ENCODE results near the gene ROBO1. TPM values are rescaled to one million over a fixed set of nuclear protein-coding genes. Genes with fewer than 3 reads are reported as not detected.
A peak's percentile ranks its signal among the peaks of the same experiment; 100 is the strongest.

ROBO1 gene
- total and polyA plus RNA-seq, 9 donors = 26.2 to 77.2 (median 38.7) TPM

DNA sequence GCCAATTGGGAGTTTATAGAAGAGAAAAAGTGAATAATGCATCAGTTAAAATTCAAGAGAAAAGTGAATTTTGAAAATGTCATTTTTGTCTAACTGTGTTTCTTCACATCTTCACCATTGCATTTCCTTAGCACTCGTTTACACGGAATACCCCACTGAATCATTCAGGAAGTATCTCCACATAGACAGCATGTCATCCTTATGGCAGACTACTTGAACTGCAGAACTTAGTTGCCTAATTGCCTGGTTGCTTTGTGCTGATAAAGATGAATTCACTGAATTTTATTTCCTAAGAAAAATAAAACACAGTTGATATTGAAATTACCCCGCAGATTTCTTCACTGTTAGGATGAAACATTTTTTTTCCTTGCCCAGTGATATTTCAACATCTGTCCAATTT is 627.1 kb downstream of the ROBO1 start:
- H3K4me1 ChIP-seq (ENCODE audit: control insufficient read depth, insufficient read depth, low read length) = no peaks in the 10 kb centered on the region
- no CpG with 5 or more reads among the region's 3 CpGs for WGBS (ENCODE audit: insufficient coverage)
- DNase-seq = no peak
- H3K36me3 ChIP-seq (ENCODE audit: control insufficient read depth, insufficient read depth, low read length) = no peaks in the 10 kb centered on the region
- no peak overlapping the region for H3K4me3 ChIP-seq (ENCODE audit: low read length)
- H3K27me3 ChIP-seq (ENCODE audit: control insufficient read depth, insufficient read depth, low read length) = no peaks in the 10 kb centered on the region
- no peak overlapping the region for H3K27ac ChIP-seq (ENCODE audit: low read length)
- no peaks in the 10 kb centered on the region for H3K9me3 ChIP-seq (replicated peaks; ENCODE audit: control insufficient read depth, low read depth, low read length)

DNA sequence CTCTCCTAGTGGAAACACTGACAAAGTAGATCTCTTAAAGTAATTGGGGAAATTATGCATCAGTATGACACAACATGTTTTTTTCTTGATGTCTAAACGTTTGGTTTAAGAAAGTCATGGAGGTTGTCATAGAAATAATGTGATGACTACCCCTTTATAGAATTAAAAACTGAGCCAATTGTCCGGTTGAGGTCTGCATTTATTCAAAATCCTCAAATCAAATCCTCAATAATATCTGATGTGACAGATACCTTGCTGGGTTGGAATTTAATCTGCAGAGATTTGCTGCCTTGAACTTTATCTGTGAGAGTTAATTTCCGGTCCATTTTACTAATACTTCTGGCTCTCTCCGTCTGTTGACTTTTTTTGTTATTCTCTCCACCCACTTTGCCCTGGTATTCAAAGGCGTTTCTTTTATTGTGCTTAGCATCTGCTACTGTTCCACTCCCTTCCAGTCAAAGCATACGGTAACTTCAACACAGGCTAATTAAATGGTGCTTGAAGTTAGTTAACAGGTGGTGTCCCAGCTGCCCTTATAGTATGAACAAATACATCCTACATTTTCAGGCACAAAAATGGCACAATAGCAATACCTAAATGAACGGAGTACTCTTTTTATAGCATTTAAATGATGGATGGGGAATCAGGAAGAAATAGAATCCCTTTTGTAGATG is 628.3 kb downstream of the ROBO1 start:
- H3K27me3 ChIP-seq (ENCODE audit: control insufficient read depth, insufficient read depth, low read length) = no peaks in the 10 kb centered on the region
- H3K36me3 ChIP-seq (ENCODE audit: control insufficient read depth, insufficient read depth, low read length) = no peaks in the 10 kb centered on the region
- no CpG with 5 or more reads among the region's 7 CpGs for WGBS (ENCODE audit: insufficient coverage)
- no peak for DNase-seq
- H3K4me3 ChIP-seq (ENCODE audit: low read length) = no peak overlapping the region
- no peaks in the 10 kb centered on the region for H3K9me3 ChIP-seq (replicated peaks; ENCODE audit: control insufficient read depth, low read depth, low read length)
- H3K27ac ChIP-seq (ENCODE audit: low read length) = no peak overlapping the region
- H3K4me1 ChIP-seq (ENCODE audit: control insufficient read depth, insufficient read depth, low read length) = no peaks in the 10 kb centered on the region

DNA sequence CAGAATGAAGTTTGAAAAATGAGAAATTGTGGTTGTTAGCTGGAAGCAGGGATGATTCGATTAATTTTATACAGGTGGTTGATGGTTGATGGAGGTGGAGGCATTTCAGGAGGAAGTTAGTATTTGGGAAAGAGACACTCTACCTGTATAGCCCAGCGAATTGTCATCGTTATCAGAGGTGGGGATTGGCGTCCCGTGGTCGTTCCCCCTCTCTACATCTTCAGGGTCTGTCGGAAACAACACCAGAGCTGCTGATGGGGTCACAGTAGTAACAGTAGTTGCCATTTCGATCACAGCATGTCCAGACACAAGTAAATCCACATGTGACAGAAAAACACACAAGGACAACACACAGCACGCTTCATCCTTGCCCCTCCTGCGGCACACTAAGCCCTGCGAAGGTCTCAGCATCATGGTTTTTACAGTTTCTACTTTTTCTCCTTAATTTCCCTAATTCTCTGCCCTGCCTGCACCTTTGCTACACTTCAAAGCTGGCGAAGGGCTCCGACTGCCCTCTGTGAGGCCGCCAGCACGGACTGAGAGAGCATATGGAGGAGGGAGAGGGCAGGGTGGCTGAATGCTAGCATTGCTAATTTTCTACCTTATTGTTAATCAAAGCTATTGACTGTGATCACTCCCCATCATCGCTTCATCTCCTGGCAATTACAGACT is 642.3 kb downstream of the ROBO1 start:
- H3K4me3 ChIP-seq (ENCODE audit: low read length) = no peak overlapping the region
- no peaks in the 10 kb centered on the region for H3K36me3 ChIP-seq (ENCODE audit: control insufficient read depth, insufficient read depth, low read length)
- DNase-seq = no peak
- no peaks in the 10 kb centered on the region for H3K4me1 ChIP-seq (ENCODE audit: control insufficient read depth, insufficient read depth, low read length)
- 77% methylated on average over 10 of the region's 16 CpGs for WGBS (ENCODE audit: insufficient coverage)
- no peak overlapping the region for H3K27ac ChIP-seq (ENCODE audit: low read length)
- H3K9me3 ChIP-seq (replicated peaks; ENCODE audit: control insufficient read depth, low read depth, low read length) = no peaks in the 10 kb centered on the region
- no peaks in the 10 kb centered on the region for H3K27me3 ChIP-seq (ENCODE audit: control insufficient read depth, insufficient read depth, low read length)

DNA sequence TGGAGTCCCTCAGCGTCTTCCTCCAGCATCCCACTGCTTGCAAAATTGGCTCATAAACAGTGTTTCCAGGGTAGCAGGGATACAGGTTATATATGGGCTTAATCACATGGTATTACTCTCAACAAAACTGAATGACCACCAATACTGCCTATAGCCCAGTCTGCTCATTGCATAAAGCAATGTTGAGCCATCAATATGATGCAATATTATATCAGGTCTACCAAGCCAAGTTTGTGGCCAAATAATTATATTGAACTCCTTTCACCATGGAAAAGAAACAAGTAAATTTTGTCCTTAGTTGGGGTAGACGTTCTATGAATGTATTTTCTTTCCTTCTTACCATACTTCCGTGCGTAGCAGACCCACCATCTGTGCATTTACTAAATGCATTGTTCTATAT is 652.3 kb downstream of the ROBO1 start:
- whole genome bisulfite sequencing (ENCODE audit: insufficient coverage) = no CpG with 5 or more reads among the region's 4 CpGs
- Histone ChIP-seq H3K36me3 (ENCODE audit: control insufficient read depth, insufficient read depth, low read length) (no peaks in the 10 kb centered on the region), H3K9me3 (replicated peaks; ENCODE audit: control insufficient read depth, low read depth, low read length) (no peaks in the 10 kb centered on the region), H3K27me3 (ENCODE audit: control insufficient read depth, insufficient read depth, low read length) (no peaks in the 10 kb centered on the region), H3K4me1 (ENCODE audit: control insufficient read depth, insufficient read depth, low read length) (no peaks in the 10 kb centered on the region), H3K4me3 (ENCODE audit: low read length) (no peak overlapping the region), H3K27ac (ENCODE audit: low read length) (no peak overlapping the region)
- DNase-seq = no peak

DNA sequence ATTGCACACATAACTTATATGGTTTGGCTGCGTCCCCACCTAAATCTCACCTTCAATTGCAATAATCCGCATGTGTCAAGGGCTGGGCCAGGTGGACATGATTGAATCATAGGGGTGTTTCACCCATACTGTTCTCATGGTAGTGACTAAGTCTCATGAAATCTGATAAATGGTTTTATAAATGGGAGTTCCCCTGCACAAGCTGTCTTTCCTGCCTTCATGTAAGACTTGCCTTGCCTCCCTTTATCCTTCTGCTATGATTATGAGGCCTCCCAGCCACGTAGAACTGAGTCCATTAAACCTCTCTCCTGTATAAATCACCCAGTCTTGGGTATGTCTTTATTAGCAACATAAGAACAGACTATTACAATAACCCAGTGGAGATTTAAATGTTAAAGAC is 653.9 kb downstream of the ROBO1 start:
- Histone ChIP-seq H3K4me3 (ENCODE audit: low read length) (no peak overlapping the region), H3K36me3 (ENCODE audit: control insufficient read depth, insufficient read depth, low read length) (no peaks in the 10 kb centered on the region), H3K27me3 (ENCODE audit: control insufficient read depth, insufficient read depth, low read length) (no peaks in the 10 kb centered on the region), H3K4me1 (ENCODE audit: control insufficient read depth, insufficient read depth, low read length) (no peaks in the 10 kb centered on the region), H3K27ac (ENCODE audit: low read length) (no peak overlapping the region), H3K9me3 (replicated peaks; ENCODE audit: control insufficient read depth, low read depth, low read length) (no peaks in the 10 kb centered on the region)
- WGBS (ENCODE audit: insufficient coverage) = no CpG with 5 or more reads among the region's 3 CpGs
- no peak for DNase-seq

DNA sequence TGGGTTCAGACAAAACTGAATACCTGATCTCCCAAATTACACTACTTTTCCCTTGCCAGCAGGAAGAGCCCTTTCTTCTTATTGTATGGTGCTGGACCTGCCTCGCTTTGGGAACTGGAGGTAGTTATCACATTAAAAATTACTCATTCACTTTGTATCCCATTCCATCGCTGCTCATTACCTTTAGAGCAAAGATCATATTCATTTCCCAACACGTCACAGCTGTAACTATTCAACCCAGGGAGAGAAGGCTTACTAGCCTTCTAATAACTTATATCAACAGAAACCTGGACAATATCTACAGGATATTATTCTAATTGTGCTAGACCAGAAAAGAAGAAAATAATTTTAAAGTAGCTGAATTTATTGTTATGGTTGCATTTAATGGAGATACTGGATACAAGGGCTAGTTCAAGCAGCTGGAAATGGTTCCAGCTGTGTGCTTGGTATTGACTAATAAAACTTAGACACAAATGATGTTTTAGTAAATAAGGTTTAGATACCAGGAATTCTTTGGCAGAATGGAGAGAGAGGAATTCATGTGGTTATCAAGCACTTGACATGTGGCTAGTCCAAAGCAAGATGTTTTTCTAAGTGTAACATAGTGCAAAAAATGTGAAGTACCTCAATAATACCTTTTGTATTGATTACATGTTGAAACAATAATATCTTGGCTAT is 656.3 kb downstream of the ROBO1 start:
- no peaks in the 10 kb centered on the region for H3K9me3 ChIP-seq (replicated peaks; ENCODE audit: control insufficient read depth, low read depth, low read length)
- no peaks in the 10 kb centered on the region for H3K36me3 ChIP-seq (ENCODE audit: control insufficient read depth, insufficient read depth, low read length)
- no CpG with 5 or more reads among the region's 3 CpGs for WGBS (ENCODE audit: insufficient coverage)
- no peak for DNase-seq
- H3K27me3 ChIP-seq (ENCODE audit: control insufficient read depth, insufficient read depth, low read length) = no peaks in the 10 kb centered on the region
- H3K27ac ChIP-seq (ENCODE audit: low read length) = no peak overlapping the region
- H3K4me1 ChIP-seq (ENCODE audit: control insufficient read depth, insufficient read depth, low read length) = no peaks in the 10 kb centered on the region
- no peak overlapping the region for H3K4me3 ChIP-seq (ENCODE audit: low read length)

DNA sequence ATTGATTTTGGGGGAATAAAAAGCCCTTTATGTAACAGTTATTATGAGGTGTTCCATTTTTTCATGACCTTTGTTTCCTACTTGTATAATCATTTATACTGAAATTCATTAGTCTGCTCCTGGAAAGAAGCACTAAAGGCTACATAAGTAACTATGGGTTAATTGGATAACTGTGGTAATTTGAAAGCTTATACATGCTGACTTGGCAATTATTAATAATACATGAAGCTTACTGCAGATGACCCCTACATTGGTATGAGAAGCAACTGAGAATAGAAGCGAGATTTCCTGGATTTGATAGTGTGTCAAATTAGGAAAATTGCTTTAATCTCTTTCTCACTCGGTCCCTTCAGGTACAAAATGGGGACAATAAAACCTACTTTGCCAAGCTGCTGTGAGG is 658.0 kb downstream of the ROBO1 start:
- Histone ChIP-seq H3K27ac (ENCODE audit: low read length) (no peak overlapping the region), H3K4me3 (ENCODE audit: low read length) (no peak overlapping the region), H3K9me3 (replicated peaks; ENCODE audit: control insufficient read depth, low read depth, low read length) (no peaks in the 10 kb centered on the region), H3K4me1 (ENCODE audit: control insufficient read depth, insufficient read depth, low read length) (no peaks in the 10 kb centered on the region), H3K36me3 (ENCODE audit: control insufficient read depth, insufficient read depth, low read length) (no peaks in the 10 kb centered on the region), H3K27me3 (ENCODE audit: control insufficient read depth, insufficient read depth, low read length) (no peaks in the 10 kb centered on the region)
- WGBS (ENCODE audit: insufficient coverage) = no CpG with 5 or more reads among the region's 2 CpGs
- no peak for DNase-seq

DNA sequence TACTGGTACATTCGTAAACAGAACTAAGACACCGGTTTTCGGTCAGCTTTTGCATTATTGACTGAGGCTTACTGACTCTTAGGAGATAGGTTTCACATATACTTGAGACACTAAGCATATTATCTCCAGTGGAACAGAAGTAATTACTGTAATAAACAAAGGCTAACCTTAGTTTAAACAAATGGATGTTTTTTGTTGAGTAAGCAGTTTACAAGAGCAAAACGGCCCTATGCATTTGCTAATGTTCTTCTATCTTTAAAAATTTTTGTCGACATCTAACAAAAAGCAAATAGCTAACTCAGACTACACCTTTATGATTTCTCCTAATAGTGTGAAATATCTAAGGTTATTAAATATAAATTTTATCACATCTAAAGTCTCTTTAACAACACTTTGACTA is 664.5 kb downstream of the ROBO1 start:
- WGBS (ENCODE audit: insufficient coverage) = 100% methylated on average over 3 of the region's 5 CpGs
- Histone ChIP-seq H3K4me1 (ENCODE audit: control insufficient read depth, insufficient read depth, low read length) (no peaks in the 10 kb centered on the region), H3K9me3 (replicated peaks; ENCODE audit: control insufficient read depth, low read depth, low read length) (no peaks in the 10 kb centered on the region)

DNA sequence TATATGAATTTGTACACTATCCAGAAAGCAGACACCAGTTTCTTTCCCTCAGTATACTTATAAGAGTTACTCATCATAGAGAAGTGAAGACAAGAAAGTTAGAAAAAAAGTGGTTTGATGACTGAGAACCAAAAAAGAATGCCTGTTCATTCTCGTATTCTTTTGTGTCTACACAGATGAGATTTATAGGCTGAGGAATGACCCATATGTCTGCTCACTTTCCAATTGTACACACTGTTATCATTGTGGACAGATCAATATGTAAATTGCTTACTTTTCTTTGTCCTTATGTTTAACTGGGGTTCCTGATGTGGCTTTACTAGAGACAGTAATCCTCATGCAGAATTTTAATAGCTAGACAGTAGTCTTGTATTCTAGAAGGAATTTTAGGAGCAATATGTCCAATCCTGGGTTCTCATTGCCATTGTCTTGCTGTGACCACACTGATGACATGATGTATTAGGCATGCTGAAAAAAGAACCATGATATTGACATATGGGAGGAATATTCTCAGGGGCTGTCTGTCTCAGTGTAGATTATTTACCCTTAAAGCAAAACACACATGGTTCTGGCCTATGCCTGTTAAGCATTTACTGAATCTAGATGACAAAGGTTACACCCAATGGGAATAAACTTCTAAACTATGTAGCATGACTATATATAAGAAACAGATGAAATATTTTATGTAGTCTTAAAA is 669.7 kb downstream of the ROBO1 start:
- no peak overlapping the region for H3K4me3 ChIP-seq (ENCODE audit: low read length)
- DNase-seq = peak; percentile 29
- no CpG with 5 or more reads among the region's 1 CpG for WGBS (ENCODE audit: insufficient coverage)

More for the DNA sequence above, 664.5 kb downstream of the ROBO1 start:
- no peaks in the 10 kb centered on the region for H3K36me3 ChIP-seq (ENCODE audit: control insufficient read depth, insufficient read depth, low read length)
- H3K27me3 ChIP-seq (ENCODE audit: control insufficient read depth, insufficient read depth, low read length) = no peaks in the 10 kb centered on the region
- no peak overlapping the region for H3K4me3 ChIP-seq (ENCODE audit: low read length)
- H3K27ac ChIP-seq (ENCODE audit: low read length) = no peak overlapping the region
- no peak for DNase-seq

DNA sequence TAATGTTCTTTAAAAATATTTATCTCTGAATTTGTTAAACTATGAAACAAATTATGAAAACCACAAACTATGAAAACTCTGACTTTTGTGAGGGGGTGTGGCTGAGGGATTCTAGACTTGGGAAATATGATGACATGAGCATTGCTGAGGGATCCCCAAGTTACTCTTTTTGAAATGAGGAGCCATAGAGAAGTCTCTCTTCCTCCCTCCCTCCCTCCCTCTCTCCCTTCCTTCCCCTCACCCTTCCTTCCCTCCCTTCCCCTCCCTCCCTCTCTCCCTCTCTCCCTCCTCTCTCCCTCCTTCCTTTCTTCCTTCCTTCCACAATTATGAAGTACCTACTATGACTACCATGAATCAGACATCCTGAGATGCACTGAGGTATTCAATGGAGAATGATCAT is 673.1 kb downstream of the ROBO1 start:
- H3K27ac ChIP-seq (ENCODE audit: low read length) = no peak overlapping the region
- no peaks in the 10 kb centered on the region for H3K4me1 ChIP-seq (ENCODE audit: control insufficient read depth, insufficient read depth, low read length)
- no peaks in the 10 kb centered on the region for H3K9me3 ChIP-seq (replicated peaks; ENCODE audit: control insufficient read depth, low read depth, low read length)
- no peak for DNase-seq
- H3K27me3 ChIP-seq (ENCODE audit: control insufficient read depth, insufficient read depth, low read length) = no peaks in the 10 kb centered on the region
- H3K36me3 ChIP-seq (ENCODE audit: control insufficient read depth, insufficient read depth, low read length) = no peaks in the 10 kb centered on the region
- no peak overlapping the region for H3K4me3 ChIP-seq (ENCODE audit: low read length)

More for the DNA sequence above, 669.7 kb downstream of the ROBO1 start:
- no peaks in the 10 kb centered on the region for H3K36me3 ChIP-seq (ENCODE audit: control insufficient read depth, insufficient read depth, low read length)
- H3K27ac ChIP-seq (ENCODE audit: low read length) = no peak overlapping the region
- H3K9me3 ChIP-seq (replicated peaks; ENCODE audit: control insufficient read depth, low read depth, low read length) = no peaks in the 10 kb centered on the region
- no peaks in the 10 kb centered on the region for H3K27me3 ChIP-seq (ENCODE audit: control insufficient read depth, insufficient read depth, low read length)
- H3K4me1 ChIP-seq (ENCODE audit: control insufficient read depth, insufficient read depth, low read length) = no peaks in the 10 kb centered on the region
